Measurements from ENCODE around the gene GCLC. TPM values are rescaled to one million over a fixed set of nuclear protein-coding genes. Genes with fewer than 3 reads are reported as not detected.

Gene GCLC
- total and polyA plus RNA-seq, 2 experiments from 2014 or later: 17.5 to 33.6 TPM

DNA sequence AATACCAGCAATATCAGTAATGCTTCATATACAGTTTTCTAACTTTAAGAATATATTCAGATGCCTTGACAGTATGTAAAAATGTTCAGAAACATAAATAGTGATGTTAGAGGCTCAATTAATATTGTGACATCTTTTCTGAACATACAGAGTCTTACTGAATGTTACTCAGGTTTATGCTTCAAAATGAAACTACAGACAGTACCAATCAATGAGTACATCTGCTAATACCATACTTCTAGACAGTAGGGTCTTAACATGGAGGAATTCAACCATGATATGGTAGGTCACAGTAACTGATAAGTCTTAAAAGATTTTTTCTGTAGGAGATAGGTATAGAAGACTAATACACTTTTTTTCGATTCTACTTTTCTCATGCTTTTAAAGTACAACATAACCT, 8.3 kb downstream of the GCLC start:
- Histone ChIP-seq H3K4me1 (ENCODE audit: low read depth) (peaks cover 19% of the 10 kb centered on the region), H3K27me3 (no peaks in the 10 kb centered on the region), H3K9me3 (ENCODE audit: low read depth) (no peaks in the 10 kb centered on the region), H3K27ac (no peak overlapping the region), H3K4me3 (no peak overlapping the region), H3K36me3 (no peaks in the 10 kb centered on the region)
- TF ChIP-seq, protein P1, sequence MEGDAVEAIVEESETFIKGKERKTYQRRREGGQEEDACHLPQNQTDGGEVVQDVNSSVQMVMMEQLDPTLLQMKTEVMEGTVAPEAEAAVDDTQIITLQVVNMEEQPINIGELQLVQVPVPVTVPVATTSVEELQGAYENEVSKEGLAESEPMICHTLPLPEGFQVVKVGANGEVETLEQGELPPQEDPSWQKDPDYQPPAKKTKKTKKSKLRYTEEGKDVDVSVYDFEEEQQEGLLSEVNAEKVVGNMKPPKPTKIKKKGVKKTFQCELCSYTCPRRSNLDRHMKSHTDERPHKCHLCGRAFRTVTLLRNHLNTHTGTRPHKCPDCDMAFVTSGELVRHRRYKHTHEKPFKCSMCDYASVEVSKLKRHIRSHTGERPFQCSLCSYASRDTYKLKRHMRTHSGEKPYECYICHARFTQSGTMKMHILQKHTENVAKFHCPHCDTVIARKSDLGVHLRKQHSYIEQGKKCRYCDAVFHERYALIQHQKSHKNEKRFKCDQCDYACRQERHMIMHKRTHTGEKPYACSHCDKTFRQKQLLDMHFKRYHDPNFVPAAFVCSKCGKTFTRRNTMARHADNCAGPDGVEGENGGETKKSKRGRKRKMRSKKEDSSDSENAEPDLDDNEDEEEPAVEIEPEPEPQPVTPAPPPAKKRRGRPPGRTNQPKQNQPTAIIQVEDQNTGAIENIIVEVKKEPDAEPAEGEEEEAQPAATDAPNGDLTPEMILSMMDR (IDR thresholded peaks at IDR 0.05; ENCODE audit: low read depth, low read length): no peak
- DNase-seq (ENCODE audit: low read depth in 1 of 2, low spot score in 1 of 2): no peak

DNA sequence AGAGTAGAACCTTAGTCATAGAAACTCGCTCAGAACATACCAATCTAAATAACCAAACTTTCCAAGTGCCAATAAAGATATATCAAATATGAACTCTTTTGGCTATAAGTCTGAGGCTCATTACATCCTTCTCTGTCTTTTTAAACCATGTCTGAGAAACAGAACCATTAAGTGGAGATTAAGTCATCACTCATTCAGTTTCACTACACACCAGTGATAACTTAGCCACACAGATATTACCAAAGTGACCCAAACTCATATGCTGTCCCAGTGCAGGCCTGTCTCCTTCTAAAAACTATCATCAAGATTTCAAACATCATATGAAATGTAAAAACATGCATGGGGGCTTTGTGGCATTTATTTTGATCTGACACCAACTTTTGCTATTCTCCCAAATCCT, 12.0 kb downstream of the GCLC start:
- no peak for DNase-seq (ENCODE audit: low read depth in 1 of 2, low spot score in 1 of 2)
- Histone ChIP-seq H3K9me3 (ENCODE audit: low read depth) (no peaks in the 10 kb centered on the region), H3K4me3 (no peak overlapping the region), H3K27ac (peak overlapping the region; percentile 87), H3K27me3 (no peaks in the 10 kb centered on the region), H3K4me1 (ENCODE audit: low read depth) (peaks cover 42% of the 10 kb centered on the region), H3K36me3 (no peaks in the 10 kb centered on the region)
- TF ChIP-seq, protein P1 (IDR thresholded peaks at IDR 0.05; ENCODE audit: low read depth, low read length): no peak

DNA sequence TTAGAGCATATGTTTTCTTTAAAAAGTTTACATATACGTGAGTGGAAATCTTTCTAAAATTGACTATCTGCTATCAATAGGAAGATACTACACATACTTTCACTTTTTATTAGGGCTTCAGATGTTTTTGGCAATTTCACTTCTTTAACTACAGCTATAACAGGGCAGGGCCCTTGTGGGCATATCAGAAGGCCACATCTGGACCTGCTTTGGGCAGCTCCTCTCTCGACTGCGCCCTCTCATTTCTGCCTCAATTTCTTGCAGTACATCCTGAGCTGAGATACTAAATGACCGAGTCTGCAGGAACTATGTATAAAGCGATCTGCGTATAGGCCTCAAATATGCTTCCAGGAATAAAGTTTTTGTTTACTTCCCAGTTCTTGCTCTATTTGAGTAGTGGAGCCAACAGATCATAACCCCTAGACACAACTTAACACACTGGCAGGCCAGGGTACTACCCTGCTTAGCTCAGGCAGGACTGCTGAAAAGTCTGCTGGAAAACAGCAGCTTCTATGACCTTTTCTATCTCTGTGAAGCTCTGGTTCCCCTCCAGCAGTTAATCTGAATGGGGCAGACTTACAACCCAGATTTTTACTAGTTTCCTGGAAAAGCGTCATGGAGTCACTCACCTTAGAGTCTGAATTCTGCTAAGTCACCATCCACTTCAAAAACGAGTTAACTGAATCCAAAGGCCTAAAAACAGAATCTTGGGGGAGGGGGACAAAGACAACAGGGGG, 12.7 kb downstream of the GCLC start:
- TF ChIP-seq, protein P1 (IDR thresholded peaks at IDR 0.05; ENCODE audit: low read depth, low read length): no peak
- H3K27me3 ChIP-seq: no peaks in the 10 kb centered on the region
- peaks cover 46% of the 10 kb centered on the region for H3K4me1 ChIP-seq (ENCODE audit: low read depth)
- peak overlapping the region; percentile 87 for H3K27ac ChIP-seq
- no peaks in the 10 kb centered on the region for H3K9me3 ChIP-seq (ENCODE audit: low read depth)
- DNase-seq (ENCODE audit: low read depth in 1 of 2, low spot score in 1 of 2): no peak
- H3K36me3 ChIP-seq: no peaks in the 10 kb centered on the region
- no peak overlapping the region for H3K4me3 ChIP-seq

DNA sequence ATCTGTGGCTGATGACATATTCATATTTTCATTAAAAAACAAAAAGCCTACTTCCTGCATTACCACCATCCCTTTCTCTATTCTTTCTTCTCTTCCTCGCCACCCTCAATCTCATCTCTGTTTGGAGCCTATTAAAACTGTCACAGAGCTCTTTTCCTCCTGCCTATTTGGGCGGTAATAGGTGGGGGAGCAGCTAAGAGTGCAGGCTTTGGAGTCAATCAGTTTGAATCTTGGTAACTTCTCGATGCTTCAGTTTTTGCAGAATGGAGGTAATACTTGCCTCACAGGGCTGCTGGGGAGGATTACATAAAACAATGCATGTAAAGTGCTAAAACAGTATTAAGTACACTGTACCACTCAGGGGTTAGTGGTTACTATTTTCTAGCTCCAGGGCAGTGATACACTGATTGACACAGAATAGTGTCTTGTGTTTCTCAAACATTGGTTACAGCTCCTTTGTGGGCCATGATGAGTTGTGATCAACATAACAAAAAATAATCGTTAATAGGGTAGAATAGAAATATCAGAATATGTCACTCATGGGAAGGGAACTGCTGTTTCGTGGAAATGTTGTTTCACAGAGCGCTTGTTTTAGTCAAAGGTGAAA, 14.0 kb downstream of the GCLC start:
- Histone ChIP-seq H3K27ac (peak overlapping the region; percentile 87), H3K4me3 (no peak overlapping the region), H3K9me3 (ENCODE audit: low read depth) (no peaks in the 10 kb centered on the region), H3K36me3 (no peaks in the 10 kb centered on the region), H3K4me1 (ENCODE audit: low read depth) (peaks cover 49% of the 10 kb centered on the region), H3K27me3 (no peaks in the 10 kb centered on the region)
- TF ChIP-seq, protein P1 (IDR thresholded peaks at IDR 0.05; ENCODE audit: low read depth, low read length): no peak
- DNase-seq (ENCODE audit: low read depth in 1 of 2, low spot score in 1 of 2): no peak

DNA sequence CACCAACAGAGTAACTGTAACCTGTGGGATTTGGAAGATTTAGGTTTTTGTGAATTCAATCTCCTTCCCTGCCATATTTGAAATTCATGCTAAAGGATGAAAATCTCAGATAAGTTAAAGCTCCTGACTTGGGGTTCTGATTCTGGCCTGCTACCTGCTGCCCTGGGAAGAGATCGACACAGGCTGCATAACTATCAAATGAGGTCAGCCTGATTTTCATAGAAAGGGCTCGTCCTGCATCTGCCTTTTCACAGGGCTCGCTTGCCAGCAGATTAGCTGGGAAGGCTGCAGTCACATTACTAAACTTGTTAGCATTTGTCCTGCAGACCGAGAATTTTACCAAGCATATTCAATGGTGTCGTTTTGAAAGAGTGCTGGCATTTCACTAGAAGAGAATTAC, 14.6 kb downstream of the GCLC start:
- H3K27ac ChIP-seq: peak overlapping the region; percentile 87
- H3K36me3 ChIP-seq: no peaks in the 10 kb centered on the region
- no peak overlapping the region for H3K4me3 ChIP-seq
- peaks cover 49% of the 10 kb centered on the region for H3K4me1 ChIP-seq (ENCODE audit: low read depth)
- peak; percentile 6 to 61 for DNase-seq (ENCODE audit: low read depth in 1 of 2, low spot score in 1 of 2)
- TF ChIP-seq, protein P1 (IDR thresholded peaks at IDR 0.05; ENCODE audit: low read depth, low read length): no peak
- no peaks in the 10 kb centered on the region for H3K9me3 ChIP-seq (ENCODE audit: low read depth)
- H3K27me3 ChIP-seq: no peaks in the 10 kb centered on the region

All from cardiac muscle cell (in vitro differentiated cells and primary cell).